BE2C (cell line): ENCODE measurements around the gene SAA1. TPM values are rescaled to one million over a fixed set of nuclear protein-coding genes. Genes with fewer than 3 reads are reported as not detected.

Experiments
- DNase-seq: peaks from one replicate; pipeline ENCODE4 v3.0.0-alpha.2; 2020
- H3K27me3 ChIP-seq: fragments of 250-450 bp; sonication (Bioruptor Pico); 2 replicates; pipeline ENCODE4 v1.5.1; 2020; ENCODE audit warnings: mild to moderate bottlenecking
- H3K36me3 ChIP-seq: fragments of 250-450 bp; sonication (Bioruptor Pico); 2 replicates; pipeline ENCODE4 v1.5.1; 2020; ENCODE audit warnings: mild to moderate bottlenecking
- H3K4me1 ChIP-seq: fragments of 250-450 bp; sonication (Bioruptor Pico); 2 replicates; pipeline ENCODE4 v1.5.1; 2020
- H3K4me3 ChIP-seq: 2 replicates; pipeline ENCODE4 v1.5.1; 2011; ENCODE audit warnings: low read depth, low read length
- H3K9me3 ChIP-seq: fragments of 250-450 bp; sonication (Bioruptor Pico); 2 replicates; pipeline ENCODE4 v1.5.1; 2020
- CTCF ChIP-seq: IDR thresholded peaks from 2 replicates; pipeline ENCODE4 v1.5.1; 2012; ENCODE audit warnings: mild to moderate bottlenecking, low read depth, low read length
- polyA plus RNA-seq: library from polyadenylated mRNA; unstranded; fragments of >200 nt; gene quantifications from one replicate; pipeline ENCODE4 v1.2.1, GENCODE V29; 2012; ENCODE audit warnings: low read depth, missing spikeins; ENCODE audit not compliant: insufficient read length, insufficient read depth

Gene SAA1
- polyA plus RNA-seq: not detected

DNA sequence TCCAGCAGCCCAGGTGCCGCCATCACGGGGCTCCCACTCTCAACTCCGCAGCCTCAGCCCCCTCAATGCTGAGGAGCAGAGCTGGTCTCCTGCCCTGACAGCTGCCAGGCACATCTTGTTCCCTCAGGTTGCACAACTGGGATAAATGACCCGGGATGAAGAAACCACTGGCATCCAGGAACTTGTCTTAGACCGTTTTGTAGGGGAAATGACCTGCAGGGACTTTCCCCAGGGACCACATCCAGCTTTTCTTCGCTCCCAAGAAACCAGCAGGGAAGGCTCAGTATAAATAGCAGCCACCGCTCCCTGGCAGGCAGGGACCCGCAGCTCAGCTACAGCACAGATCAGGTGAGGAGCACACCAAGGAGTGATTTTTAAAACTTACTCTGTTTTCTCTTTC lies at the start of gene SAA1:
Gene SAA1, plus strand, starts transcription at position 316 of the 400 bp plus-strand sequence. CDS start 624 bp downstream, outside the sequence.
- Histone ChIP-seq H3K9me3 (no peaks in the 10 kb centered on the region), H3K27me3 (0 out of 2 replicates have a peak, but pooled peaks cover 2% of the 10 kb centered on the region), H3K4me3 (no peak within 1 kb of the TSS), H3K36me3 (no peaks in the 10 kb centered on the region), H3K4me1 (no peaks in the 10 kb centered on the region)
- no peak for TF ChIP-seq CTCF
- DNase-seq: no peak

DNA sequence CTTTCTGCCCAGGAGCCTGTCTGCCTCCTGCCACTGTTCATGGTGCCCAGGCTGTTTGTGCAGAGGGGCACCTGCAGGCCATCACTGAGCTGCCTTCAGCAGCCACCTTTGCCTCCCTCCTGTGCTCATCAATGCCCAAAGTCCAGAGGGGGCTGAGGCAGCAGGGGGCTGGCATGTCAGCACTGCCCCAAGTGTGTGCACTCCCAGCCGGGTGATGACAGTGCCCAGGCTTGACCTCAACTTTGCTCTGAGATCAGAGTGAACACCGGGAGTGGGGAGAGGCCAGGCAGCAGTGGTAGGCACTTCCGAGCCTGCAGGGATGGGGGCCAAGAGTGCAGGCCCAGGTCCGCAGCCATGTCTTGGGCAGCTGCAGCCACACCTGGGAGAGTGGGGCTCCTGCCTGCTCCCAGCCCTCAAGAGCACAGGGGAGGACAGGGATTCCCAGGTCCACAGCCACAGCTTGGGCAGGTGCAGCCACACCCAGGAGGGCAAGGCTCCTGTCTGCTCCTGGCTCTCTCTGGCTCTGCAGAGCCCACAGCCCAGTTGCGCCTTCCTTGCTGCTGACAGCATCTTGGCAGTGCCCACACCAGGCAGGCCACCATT lies 44.7 kb upstream of the SAA1 start:
- H3K4me1 ChIP-seq: no peaks in the 10 kb centered on the region
- H3K4me3 ChIP-seq: no peak overlapping the region
- H3K36me3 ChIP-seq: no peaks in the 10 kb centered on the region
- TF ChIP-seq CTCF: no peak
- DNase-seq: no peak
- no peaks in the 10 kb centered on the region for H3K9me3 ChIP-seq
- H3K27me3 ChIP-seq: no peaks in the 10 kb centered on the region

GRCh38 chr11:18222814-18223421 lies 43.1 kb upstream of the SAA1 start:
- no peaks in the 10 kb centered on the region for H3K4me1 ChIP-seq
- H3K4me3 ChIP-seq: no peak overlapping the region
- no peaks in the 10 kb centered on the region for H3K27me3 ChIP-seq
- no peak for TF ChIP-seq CTCF
- no peaks in the 10 kb centered on the region for H3K36me3 ChIP-seq
- H3K9me3 ChIP-seq: no peaks in the 10 kb centered on the region
- DNase-seq: no peak

DNA sequence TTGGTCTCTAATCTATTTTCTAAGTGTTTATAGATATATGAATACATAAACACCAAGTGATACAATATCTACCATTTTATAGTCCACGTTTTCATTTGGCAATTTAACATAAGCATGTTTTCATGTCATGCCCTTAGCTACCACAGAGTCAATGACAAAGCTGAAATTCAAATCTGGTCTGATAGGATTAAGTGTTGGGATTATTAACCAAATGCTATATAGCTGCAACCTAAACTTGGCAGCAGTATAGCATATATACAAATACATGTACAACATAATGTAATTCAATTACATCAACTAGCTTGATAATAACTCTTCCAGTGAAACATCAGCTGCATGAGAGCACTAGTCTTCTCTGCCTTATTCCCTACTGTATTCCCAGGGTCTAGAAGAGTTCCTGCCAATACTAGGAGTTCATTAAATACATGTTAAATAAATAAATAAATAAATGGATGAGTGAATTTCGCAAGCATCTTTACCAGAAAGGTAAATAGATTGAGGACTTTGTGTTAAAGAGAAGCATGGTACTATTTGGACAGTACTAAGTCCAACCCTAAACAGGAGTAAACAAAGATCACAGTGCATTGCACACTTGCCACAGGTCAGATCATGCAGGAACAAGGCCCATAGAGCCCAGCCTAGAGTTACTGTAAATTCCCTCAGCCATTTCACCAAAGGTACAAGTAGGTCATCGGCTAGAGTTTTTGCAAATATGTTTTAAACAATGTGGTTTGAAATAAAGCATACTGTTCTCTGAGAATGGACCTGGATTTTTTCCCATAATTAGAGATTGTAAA lies 42.3 kb upstream of the SAA1 start:
- Histone ChIP-seq H3K36me3 (no peaks in the 10 kb centered on the region), H3K9me3 (no peaks in the 10 kb centered on the region), H3K4me3 (no peak overlapping the region), H3K27me3 (no peaks in the 10 kb centered on the region), H3K4me1 (no peaks in the 10 kb centered on the region)
- no peak for TF ChIP-seq CTCF
- no peak for DNase-seq

- DNase-seq: no peak
- Histone ChIP-seq H3K4me1 (no peaks in the 10 kb centered on the region), H3K4me3 (no peak overlapping the region), H3K27me3 (no peaks in the 10 kb centered on the region), H3K36me3 (no peaks in the 10 kb centered on the region), H3K9me3 (no peaks in the 10 kb centered on the region)
- no peak for TF ChIP-seq CTCF
These were observed 40.2 kb upstream of the SAA1 start for GRCh38 chr11:18225913-18226312.

- no peaks in the 10 kb centered on the region for H3K27me3 ChIP-seq
- no peak for DNase-seq
- TF ChIP-seq CTCF: no peak
- H3K9me3 ChIP-seq: no peaks in the 10 kb centered on the region
- H3K4me1 ChIP-seq: no peaks in the 10 kb centered on the region
- no peak overlapping the region for H3K4me3 ChIP-seq
- no peaks in the 10 kb centered on the region for H3K36me3 ChIP-seq
These were observed 36.6 kb upstream of the SAA1 start for GRCh38 chr11:18229501-18229900.
